ENCODE data around the gene PARP3.

PARP3 gene

DNA sequence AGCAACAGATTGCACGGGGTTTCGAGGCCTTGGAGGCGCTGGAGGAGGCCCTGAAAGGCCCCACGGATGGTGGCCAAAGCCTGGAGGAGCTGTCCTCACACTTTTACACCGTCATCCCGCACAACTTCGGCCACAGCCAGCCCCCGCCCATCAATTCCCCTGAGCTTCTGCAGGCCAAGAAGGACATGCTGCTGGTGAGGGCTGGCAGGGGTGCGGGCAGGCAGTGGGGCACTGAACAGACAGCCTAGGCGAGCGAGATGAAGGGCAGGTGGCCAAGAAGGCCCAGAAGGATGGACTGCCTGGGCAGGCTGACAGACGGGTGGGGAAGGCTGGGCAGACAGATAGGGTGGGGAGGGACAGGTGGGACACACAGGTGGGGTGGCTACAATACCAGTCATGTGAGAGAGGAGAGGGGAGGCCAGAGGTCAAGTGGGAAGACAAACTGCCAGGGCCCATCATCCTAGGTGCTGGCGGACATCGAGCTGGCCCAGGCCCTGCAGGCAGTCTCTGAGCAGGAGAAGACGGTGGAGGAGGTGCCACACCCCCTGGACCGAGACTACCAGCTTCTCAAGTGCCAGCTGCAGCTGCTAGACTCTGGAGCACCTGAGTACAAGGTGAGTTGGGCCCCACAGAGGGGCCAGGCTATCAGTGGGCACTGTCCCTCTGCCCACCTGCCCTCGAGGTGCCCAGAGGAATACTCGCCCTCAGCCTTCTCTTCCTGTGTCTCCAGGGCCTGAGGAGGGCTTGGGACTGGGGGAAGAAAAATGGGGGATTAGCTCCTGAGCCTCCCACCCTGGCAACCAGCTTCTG is 3.1 kb downstream of the PARP3 start:
- no peak overlapping the region for H3K4me3 ChIP-seq (ENCODE audit: low read depth, low read length)
- TF ChIP-seq, protein P1, sequence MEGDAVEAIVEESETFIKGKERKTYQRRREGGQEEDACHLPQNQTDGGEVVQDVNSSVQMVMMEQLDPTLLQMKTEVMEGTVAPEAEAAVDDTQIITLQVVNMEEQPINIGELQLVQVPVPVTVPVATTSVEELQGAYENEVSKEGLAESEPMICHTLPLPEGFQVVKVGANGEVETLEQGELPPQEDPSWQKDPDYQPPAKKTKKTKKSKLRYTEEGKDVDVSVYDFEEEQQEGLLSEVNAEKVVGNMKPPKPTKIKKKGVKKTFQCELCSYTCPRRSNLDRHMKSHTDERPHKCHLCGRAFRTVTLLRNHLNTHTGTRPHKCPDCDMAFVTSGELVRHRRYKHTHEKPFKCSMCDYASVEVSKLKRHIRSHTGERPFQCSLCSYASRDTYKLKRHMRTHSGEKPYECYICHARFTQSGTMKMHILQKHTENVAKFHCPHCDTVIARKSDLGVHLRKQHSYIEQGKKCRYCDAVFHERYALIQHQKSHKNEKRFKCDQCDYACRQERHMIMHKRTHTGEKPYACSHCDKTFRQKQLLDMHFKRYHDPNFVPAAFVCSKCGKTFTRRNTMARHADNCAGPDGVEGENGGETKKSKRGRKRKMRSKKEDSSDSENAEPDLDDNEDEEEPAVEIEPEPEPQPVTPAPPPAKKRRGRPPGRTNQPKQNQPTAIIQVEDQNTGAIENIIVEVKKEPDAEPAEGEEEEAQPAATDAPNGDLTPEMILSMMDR (IDR thresholded peaks at IDR 0.05; ENCODE audit: low read depth, low read length, missing control alignments), result no peak
- no peak for DNase-seq (ENCODE audit: low read depth)

DNA sequence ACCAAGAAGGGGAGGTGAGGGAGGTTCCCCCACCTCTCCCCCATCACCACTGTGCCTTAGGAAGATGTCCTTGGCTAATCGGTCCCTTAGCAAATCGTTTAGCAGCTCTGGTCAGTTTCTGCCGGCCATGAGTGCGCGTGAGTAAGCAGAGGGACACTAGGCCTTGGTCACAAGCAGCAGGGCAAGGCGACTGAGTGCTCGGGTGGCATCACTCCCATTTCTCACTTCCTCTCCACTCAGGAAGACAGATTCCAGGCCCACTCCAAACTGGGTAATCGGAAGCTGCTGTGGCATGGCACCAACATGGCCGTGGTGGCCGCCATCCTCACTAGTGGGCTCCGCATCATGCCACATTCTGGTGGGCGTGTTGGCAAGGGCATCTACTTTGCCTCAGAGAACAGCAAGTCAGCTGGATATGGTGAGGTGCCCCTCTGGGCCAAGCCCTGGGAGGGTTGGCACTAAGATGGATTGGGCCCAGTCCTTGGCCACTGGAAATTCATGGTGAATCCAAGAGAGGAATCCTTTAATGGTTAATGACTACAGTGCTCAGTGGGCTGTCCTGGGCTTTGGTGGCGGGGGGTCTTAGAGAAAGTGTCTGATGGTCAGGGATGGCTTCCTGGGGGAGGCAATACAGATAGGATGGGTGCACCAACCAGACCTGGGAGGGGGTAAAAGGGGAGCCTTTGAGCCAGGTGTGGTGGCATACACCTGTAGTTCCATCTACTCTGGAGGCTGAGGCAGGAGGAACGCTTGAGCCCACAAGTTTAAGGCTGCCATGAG is 4.0 kb downstream of the PARP3 start:
- TF ChIP-seq, protein P1 (IDR thresholded peaks at IDR 0.05; ENCODE audit: low read depth, low read length, missing control alignments), result no peak
- no peak overlapping the region for H3K4me3 ChIP-seq (ENCODE audit: low read depth, low read length)
- DNase-seq (ENCODE audit: low read depth), result no peak

DNA sequence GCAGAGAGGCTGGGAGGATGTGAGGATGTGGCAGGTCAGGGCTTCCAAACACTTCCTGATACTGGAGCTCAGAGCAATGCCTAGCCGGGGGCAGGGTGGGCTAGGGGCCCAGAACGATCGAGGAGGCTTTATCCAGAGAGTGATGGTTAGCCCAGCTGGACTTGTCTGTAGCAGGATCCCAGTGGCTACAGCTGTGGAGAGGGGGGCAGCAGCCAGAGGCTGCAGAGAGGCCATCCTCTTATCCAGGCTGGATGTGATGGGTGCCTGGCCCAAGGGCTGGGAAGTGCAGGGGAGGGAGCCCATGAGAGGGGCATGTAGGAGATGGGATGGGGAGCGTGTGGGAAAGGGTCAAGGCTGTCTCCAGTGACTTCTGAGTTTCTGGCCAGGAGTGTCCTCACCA is 4.6 kb downstream of the PARP3 start:
- TF ChIP-seq, protein P1 (IDR thresholded peaks at IDR 0.05; ENCODE audit: low read depth, low read length, missing control alignments), result no peak
- DNase-seq (ENCODE audit: low read depth), result no peak
- no peak overlapping the region for H3K4me3 ChIP-seq (ENCODE audit: low read depth, low read length)

DNA sequence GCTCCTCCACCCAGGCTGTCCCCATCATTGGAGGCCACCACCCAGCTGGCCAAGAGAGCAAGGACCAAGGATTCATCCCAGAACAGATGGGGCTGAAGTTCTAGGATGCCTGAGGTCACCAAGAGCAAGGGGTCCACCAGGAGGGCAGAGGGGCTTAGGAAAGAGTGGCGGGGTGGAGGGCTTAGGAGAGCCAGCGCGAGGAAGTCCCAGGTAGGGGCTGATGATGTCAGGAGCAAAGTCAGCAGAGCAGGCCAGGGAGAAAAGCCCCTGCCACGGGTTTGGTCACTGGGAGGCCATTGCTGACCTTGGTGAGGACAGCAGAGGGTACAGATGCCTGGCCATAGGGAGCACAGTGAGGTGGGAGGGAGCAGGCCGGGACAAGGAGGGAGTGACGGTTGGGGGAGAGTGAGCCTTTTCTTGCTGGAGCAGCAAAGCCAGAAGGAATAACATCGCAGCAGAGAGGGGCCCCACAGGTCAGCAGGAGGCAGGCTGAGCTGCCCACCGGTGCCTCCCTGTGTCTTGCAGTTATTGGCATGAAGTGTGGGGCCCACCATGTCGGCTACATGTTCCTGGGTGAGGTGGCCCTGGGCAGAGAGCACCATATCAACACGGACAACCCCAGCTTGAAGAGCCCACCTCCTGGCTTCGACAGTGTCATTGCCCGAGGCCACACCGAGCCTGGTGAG is 5.2 kb downstream of the PARP3 start:
- DNase-seq (ENCODE audit: low read depth), result no peak
- H3K4me3 ChIP-seq (ENCODE audit: low read depth, low read length), result no peak overlapping the region
- TF ChIP-seq, protein P1 (IDR thresholded peaks at IDR 0.05; ENCODE audit: low read depth, low read length, missing control alignments), result no peak

DNA sequence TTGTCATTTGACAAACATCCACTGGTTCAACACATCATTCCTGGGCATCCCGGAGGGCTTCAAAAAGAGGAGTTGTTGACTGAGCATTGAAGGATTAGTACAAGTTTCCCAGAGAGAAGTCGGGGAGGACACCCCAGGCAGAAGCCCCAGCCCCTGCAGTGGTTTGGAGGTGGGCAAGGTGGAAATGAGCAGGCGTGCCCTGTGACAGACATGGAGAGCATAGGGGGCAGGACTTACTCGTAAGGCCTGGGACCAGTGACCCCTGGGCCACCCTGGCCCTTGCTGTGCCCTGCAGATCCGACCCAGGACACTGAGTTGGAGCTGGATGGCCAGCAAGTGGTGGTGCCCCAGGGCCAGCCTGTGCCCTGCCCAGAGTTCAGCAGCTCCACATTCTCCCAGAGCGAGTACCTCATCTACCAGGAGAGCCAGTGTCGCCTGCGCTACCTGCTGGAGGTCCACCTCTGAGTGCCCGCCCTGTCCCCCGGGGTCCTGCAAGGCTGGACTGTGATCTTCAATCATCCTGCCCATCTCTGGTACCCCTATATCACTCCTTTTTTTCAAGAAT is 5.9 kb downstream of the PARP3 start:
- TF ChIP-seq, protein P1 (IDR thresholded peaks at IDR 0.05; ENCODE audit: low read depth, low read length, missing control alignments), result no peak
- H3K4me3 ChIP-seq (ENCODE audit: low read depth, low read length), result no peak overlapping the region
- no peak for DNase-seq (ENCODE audit: low read depth)

DNA sequence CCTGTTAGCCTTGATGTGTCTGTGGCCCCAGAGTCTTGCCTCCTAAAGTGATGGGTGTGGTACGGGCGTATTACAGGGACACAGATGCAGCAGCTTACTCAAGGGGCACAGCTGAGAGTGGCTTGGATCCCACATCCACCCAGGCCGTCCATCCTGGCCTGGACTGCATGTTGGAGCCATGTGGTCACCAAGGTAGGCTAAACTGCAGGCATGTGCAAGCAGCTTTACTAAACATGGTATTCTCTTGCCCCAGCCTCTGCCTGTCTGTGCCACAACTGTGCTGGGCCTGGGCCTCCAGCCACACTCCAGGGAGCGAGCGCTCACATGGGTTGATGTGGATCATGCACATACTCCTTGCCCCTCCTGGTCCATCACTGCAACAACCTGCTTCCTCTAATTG is 7.0 kb downstream of the PARP3 start:
- H3K4me3 ChIP-seq (ENCODE audit: low read depth, low read length), result no peak overlapping the region
- DNase-seq (ENCODE audit: low read depth), result no peak
- TF ChIP-seq, protein P1 (IDR thresholded peaks at IDR 0.05; ENCODE audit: low read depth, low read length, missing control alignments), result no peak
